Islet of Langerhans (tissue), 1 donor: Measurements from ENCODE around the gene ADGRG6.
"Not testable (repeated sequence)": the region's sequence is repeated elsewhere in the genome, so short reads cannot be mapped to it uniquely, and the experiment has no call there.

Experiments used
- FAIRE-seq: peaks from one replicate; lab custom pipeline; 2011; peaks lifted over from hg19 to GRCh38; lab: Jason Lieb, UNC

The ADGRG6 gene

DNA sequence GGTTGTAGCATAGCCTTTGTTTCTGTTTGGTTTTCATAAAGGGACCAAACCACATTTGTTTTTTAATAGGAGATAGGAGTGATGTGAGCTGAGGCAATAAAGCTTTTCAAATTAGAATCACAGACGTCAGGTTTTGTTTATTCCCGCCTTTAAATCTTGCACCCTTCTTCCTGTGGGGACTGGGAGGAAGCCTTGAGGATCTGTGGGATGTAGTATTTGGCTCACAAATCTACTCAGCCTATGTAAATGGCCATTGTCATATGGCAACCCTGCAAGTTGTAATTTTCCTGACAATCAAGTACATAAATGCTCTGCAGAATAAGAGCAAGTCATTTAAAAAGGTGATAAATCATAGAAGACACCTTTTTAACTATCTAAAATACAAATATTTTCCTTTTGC is 110.4 kb downstream of the ADGRG6 start:
- no peak for FAIRE-seq

DNA sequence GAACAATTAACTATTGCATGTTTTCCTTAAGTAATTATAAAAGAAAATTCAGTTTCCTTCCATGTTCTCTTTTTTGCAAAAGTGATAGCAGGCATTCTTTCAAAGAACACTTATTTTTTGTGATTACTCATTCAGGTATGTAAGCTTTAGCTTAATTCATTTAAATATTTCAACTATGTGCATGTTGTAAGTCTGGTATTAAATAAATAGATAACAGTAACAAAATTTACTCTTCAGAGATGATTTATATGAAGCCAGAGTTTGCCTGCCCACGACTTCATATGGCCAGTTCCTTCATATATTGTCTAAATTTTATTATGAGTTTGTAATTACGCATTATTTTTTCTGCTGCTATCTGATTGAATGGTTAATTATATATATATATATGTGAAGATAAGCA is 110.9 kb downstream of the ADGRG6 start:
- FAIRE-seq: no peak

DNA sequence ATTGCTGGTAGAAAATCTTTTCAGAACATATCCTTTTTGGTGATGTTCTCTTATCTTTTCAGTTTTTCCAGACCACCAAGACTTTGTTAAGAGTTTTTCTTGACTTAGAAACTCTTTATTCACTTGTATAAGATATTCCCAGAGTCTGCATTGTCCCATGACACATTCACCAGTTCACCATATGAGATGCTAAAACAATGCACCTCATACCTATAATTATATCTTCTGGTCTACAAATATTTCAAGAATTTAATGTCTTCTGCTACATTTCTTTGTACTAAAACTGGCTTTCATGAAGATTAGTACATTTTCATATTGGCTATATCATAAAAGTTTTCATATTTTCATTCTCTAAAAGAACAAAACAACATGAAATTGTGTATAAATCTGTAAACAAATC is 111.3 kb downstream of the ADGRG6 start:
- FAIRE-seq: no peak

DNA sequence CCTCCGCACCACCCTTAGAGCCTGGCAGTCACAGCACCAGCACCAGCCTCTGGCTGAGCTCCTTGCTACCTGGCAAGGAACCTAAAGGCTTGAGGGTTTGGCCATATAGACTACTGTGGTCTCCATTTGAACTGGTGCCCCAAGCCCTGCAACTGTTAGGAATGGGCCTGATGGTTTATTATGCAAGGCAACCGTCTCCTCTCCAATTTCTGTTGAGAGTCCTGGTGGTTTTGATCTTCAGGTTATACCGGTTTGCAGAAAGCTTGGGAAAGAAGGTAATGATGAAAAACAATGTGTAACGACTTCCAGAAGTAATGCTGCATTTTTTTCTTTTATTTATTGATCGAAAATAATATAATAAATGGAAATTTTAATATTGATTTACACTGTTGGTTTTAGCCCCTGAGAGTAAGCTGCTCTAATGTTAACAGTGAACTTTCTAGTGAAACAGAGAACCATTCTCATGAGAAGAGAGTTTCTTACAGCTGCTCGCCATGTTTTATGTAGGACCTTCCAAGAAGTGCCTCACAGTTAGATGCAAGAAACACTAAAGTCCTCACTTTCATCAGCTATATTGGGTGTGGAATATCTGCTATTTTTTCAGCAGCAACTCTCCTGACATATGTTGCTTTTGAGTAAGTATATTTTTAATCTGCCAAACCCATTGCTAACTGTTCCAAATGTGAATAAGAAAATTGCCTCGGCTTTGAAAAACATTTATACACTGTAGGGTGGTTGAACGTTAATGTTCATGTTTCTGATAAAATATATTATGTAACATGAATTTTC is 112.8 kb downstream of the ADGRG6 start:
- no peak for FAIRE-seq

DNA sequence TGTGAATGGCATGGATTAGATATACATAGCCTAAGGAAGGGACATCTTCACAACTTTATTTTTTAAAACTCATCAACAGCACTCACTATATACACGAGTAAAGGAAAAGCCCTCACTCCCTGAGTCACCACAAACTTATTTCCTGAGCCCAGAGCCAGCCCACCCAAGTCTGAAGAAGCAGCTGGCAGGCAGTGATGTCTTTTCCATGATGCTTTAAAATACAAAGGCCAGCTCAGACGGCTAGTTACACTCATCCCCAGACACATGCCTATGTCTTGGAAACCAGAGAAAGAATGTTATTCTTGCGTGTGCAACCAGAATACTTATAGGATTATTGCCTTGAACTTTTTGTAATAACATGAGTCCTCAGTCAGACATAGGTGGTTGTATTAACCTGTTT is 114.4 kb downstream of the ADGRG6 start:
- FAIRE-seq: no peak

DNA sequence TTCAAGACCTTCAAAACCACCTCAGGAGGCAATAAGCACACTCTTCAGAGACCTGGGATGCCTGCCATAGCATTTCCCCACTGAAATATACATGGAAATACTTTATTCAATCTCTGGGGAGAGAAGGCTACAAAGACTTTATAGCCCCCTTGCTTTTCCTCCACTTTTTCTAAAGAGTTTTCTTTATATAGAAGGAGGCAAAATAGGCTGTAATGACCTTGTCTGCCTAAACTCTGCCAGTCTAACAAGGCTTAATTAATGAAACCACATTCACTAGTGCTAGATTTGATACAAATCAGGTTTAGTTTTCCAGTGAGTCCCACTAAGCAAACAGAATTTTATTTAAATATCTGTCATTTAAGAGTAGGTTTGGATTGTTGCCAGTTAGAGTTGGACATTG is 114.9 kb downstream of the ADGRG6 start:
- FAIRE-seq: no peak

DNA sequence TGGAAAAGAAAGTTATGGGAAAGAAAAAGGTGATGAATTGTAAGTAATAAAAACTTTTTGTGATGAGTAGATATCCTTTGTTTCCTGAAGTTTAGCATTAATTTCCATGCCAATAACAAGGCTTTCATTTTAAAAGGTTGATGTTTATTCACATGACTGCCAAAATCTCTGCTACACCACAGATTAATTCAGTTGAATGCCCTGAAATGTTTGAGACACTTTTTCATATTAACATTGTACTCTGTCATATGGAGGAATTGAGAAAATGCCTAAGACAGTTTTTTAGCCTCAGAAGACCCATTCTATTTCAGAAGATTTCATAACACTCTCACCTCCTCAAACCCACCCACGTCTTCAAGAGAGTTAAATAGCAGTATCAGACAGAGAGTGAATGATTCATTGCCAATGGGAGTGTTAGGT is 115.5 kb downstream of the ADGRG6 start:
- FAIRE-seq: no peak

DNA sequence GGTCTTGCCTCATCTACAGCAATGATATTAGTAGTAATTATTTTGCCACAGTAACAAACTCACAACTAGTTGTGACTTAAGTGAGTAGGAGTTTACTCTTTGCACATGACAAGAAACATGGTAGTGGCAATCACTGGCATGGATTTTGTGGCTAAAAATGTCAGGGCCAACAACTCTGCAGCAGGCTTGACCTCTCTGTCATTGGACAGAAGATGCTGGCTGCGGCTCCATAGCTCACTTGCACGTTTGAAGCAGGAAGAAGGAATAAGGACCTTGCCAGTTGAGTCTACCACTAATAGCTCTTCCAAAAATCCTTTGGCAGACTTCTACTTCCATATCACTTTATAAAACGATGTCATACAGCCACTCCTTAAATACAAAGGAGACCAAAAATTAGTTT is 117.3 kb downstream of the ADGRG6 start:
- no peak for FAIRE-seq

DNA sequence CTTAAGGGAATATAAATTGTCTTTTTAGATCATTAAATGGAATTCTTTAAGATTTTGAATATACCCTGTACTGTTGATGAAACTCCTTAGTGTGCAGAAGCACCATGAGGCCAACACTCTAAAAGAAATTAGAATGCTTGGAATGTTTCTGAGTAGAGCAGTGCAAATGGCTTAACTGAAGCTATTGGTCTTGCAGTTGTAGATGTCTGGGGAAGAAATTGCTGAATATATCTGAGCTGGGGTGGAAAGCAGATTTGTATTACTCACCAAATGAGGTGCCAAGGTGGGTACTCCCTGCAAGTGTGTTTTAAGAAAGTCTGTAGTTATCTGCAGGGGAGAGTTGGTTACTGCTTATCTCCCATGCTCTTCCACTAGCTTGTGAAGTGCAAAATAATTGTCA is 119.0 kb downstream of the ADGRG6 start:
- no peak for FAIRE-seq

DNA sequence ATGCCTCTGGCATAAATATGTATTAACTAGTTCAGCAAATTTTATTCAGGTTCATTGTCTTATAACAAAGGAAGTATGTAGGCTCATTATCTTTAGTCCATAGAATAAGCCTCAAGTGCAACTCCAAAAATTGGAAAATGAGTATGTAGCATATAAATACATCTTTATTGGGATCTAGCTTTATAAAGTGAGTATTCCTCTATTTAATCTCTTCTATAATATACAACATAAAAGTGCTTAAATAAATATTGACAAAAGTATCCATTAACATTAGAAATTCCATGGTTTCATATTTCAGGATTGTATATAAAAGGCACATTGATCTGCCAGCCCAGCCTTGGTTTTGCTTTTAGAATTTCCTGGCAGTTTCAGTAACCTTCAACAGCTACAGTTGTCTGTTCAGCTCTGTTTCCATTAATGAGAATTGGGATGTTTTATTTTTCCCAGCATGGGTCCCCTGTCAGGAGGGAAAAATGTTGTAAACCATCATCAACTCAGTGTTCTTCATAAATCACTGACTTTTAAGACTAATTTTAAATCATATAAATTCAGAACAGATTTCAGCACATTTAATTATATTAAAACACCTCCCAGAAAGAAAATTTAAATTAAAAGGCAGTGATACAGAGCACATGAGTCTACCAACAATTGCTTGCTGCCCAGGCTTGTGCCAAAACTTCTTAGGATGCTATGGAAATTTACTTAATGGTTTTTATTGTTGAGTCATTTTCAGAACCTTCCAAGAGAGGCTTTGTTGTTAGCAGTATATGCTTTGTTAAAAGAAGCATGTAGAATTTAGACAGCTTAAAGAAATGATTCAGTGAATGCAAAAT is 119.7 kb downstream of the ADGRG6 start:
- no peak for FAIRE-seq

DNA sequence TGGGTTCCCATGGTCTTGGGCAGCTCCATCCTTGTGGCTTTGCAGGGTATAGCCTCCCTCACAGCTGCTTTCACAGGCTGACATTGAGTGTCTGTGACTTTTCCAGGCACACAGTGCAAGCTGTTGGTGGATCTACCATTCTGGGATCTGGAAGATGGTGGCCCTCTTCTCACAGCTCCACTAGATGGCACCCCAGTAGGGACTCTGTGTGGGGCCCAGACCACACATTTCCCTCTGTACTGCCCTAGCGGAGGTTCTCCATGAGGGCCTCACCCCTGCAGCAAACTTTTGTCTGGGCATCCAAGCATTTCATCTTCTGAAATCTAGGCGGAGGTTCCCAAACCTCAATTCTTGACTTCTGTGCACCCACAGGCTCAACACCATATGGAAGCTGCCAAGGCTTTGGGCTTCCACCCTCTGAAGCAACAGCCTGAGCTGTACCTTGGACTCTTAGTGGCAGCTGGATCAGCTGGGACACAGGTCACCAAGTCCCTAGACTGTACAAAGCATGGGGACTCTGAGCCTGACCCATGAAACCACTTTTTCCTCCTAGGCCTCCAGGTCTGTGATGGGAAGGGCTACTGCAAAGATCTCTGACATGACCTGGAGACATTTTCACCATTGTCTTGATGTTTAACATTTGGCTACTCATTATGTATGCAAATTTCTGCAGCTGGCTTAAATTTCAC is 124.8 kb downstream of the ADGRG6 start:
- FAIRE-seq: not testable (repeated sequence)

DNA sequence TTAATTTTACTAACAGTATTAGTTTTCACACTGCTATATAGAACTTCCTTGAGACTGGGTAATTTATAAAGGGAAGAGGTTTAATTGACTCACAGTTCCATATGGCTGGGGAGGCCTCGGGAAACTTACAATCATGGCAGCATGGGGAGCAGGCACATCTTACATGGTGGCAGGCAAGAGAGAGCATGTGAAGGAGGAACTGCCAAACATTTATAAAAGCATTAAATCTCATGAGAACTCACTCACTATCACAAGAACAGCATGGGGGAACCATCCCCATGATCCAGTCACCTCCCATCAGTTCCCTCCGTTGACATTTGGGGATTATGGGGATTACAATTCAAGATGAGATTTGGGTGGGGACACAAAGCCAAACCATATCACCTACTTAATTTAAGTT is 126.7 kb downstream of the ADGRG6 start:
- not testable (repeated sequence) for FAIRE-seq

DNA sequence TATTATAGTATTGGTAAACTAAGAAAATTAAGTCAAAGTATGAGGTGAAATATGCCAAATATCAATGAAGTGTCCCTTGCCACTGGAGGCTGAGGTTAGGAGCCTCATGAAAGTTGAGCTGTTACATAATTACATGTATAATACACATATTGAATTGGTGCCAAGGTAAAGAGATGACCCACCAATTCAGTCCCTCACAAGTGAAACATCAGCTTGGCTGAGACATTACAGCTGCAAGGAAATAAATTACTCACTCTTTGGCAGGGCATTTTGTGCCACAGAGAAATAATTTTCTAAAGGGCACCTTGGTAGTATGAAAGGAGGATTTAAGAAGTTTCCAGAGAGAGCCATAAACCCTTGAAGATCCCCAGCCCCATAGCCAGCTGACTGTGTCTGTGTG is 127.4 kb downstream of the ADGRG6 start:
- FAIRE-seq: no peak

DNA sequence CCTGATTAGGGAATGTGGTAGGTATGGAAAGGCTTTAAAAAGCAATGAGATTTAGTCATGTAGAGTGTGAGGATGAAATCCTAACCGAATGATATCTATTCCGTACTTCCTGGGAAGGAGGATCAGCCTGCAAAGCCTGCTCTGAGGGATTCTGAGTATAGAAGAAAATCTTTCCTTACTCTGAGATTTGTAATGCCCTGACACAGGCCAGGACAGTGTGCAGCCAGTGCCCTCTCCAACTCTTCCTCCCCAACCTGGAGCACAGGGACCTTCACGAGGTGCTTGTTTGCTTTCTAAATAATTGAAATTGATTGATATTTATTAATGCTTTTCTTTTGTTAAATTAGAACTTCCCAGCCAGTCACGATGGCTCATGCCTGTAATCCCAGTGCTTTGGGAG is 131.6 kb downstream of the ADGRG6 start:
- FAIRE-seq: no peak

DNA sequence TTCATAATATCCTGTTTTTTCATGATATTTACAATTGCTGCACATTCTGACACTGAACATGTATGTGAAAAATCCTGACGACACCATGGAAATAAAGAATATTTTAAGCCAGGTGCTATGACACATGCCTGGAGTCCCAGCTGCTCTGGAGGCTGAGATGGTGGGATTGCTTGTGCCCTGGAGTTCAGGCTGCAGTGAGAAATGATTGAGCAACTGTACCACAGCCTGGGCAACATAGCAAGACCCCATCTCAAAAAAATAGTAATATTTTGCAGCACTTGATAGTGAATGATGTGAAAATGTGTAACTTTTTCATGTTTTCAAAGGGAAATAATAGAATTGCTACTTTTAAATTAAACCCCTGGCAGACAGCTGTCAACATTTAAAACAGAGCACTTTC is 137.1 kb downstream of the ADGRG6 start:
- FAIRE-seq: no peak

DNA sequence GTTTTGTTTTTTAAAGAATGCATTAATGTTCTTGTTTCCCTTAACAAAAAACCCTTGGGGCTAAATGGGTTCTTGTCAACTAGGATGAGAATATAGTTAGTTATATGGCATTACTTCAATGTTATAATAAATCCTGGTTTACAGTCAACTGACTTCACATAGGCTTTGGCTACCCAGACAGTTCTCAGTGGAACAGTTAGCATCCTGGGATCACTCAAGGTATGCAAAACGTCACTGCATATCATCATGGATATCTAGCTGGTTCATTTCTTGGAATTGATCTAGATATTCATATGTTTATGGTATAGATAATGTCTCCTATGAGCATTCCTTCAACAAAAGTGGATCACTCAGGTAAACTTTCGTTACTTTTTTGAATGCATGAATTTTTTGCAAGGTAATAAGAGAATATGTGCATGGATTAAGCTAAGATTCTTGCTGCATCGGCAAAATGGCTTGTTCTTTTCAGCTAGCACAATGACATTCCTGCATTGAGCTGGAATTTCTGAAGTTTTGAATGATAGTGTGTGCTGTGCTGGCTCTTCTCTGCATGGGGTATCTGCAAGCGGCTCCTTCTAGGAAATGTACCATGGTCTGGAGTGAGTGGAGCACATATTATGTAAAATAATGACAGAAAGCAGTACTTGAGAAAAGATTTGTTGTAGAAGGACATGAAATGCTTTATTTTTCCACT is 138.9 kb downstream of the ADGRG6 start:
- no peak for FAIRE-seq

DNA sequence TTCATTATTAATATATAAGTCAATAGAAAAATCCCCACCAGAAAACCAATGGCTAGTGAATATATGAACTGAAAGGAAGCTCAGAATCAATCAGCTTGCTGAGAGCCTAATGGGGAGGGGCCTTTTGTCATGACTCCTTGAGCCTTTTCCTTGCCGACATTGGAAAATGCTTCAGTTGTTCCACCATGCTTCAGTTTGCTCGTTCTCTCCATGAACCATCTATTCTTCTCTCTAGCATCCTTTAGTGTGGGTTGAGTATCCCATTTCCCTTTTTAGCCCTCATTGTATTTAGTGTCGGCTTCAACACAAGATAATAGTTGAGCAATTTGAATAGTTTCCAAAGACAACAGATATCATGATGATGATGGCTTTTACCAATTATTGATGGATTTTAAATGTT is 139.9 kb downstream of the ADGRG6 start:
- FAIRE-seq: no peak

DNA sequence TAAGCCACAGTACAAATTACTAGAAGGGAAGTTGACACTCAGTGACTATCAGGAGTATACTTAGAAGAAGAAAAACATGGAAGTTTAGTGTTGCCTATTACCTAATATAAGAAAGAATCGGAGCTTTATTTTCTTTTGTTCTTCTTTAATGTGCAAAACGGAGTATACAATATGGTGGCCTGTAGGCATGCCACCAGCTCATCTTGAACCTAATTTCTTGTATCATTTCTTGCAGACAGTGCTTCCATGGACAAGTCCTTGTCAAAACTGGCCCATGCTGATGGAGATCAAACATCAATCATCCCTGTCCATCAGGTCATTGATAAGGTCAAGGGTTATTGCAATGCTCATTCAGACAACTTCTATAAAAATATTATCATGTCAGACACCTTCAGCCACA is 141.3 kb downstream of the ADGRG6 start:
- no peak for FAIRE-seq

DNA sequence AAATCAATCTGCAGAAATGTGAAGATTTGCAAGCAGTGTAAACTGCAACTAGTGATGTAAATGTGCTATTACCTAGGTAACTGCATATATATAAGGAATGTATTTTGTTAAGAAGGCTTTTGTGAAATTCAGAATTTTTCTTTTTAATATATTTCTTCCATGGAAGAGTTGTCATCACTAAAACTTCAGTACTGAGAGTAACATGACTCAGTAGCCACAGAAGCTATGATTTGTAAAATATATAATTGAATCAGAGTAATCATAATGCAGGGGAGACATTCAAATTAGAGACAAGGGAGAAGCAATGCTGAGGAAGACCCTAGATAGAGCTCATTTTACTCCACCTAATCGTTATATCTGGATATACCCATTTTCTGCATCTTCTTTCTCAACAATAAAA is 141.7 kb downstream of the ADGRG6 start:
- no peak for FAIRE-seq

DNA sequence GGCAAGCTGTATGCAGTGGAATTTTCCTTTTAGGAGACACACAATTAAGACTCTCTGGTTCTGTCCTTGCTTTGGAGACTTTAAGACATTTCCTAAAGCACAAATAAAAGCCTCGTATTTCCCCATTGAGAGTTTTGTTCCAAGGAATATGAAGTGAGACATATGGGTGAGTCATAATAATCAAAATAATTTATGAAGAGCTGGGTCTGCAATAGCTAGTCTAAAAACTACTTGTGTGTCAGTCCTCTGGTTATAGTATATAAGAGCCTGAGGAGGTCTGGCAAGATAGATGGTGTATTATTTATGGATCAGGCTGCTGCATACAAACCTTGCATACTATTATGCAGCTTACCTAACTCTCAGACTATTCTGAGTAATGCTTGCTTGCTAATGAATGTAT is 142.6 kb downstream of the ADGRG6 start:
- no peak for FAIRE-seq

DNA sequence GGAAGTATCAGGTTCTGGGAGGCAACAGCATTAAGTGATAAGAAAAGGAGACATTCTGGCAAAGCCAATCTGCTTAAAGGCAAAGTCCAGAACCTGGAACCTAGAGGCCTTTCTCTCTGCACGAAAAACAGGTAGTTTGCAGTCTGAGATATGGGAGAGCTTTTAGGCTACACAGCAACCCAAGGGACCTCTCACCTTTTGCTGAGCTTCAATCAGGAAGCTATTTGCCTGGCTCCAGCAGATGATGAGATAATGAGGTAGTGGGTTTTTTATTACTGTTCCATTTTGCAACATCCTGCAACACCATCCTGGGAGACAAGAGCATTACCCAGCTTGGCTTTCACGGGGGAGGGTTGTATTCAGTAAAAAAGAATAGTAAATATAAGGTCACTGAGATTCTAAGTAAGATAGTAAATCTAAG is 143.1 kb downstream of the ADGRG6 start:
- no peak for FAIRE-seq

DNA sequence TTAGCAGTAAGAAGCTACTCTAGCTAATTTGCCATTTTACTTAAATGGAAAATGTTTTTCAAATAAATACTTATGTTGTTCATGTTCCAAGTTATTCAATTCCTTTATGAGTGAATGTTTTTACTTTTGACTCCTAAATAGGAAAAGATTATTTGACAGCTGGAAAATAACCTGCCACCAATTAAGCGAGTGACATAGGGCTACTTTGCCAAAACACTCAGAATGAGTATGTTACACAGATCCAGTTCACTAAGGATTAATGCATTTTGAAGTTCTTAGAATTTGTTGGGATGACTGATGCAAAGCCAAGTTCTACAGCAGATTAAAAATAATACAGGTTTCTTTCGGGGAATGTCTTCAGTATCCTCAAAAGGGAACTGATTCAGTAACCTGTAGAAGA is 144.4 kb downstream of the ADGRG6 start:
- no peak for FAIRE-seq

DNA sequence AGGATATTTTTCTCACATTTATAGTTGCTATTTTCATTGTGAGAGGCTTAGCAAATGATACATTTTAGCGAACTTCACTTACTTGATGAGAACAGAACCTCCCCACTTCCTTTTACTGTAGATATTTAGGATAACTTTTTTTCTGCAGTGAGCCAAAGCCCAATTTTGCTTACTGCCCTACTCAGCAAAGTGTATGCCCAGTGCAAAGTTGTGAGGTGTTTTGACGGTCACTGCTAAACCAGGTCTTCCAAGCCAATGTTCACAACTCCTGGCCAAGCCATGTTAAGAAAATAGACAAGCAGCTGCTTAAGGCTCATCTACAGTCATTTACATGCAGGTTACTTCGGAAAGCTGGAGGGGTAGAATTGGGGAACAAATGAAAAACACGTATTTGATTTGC is 144.8 kb downstream of the ADGRG6 start:
- no peak for FAIRE-seq
